HEK293 (cell line): ENCODE results near the gene VAV2.

Experiments
- CTCF ChIA-PET: fragments of 350-600 bp; formaldehyde crosslinking; extraction: SDS; loops from one replicate; lab custom pipeline; 2021; ENCODE audit warnings: antibody characterized with exemption; lab: Yijun Ruan, JAX
- POLR2A ChIA-PET: fragments of 300-600 bp; formaldehyde crosslinking; extraction: SDS; loops from one replicate; lab custom pipeline; 2020; ENCODE audit warnings: antibody characterized with exemption, inconsistent platforms; lab: Yijun Ruan, JAX
- H3K27ac ChIP-seq: fragments of 200-500 bp; sonication (Bioruptor generic); 2 replicates; pipeline ENCODE4 v1.5.1; 2014; ENCODE audit warnings: low read depth, low read length, control low read depth, inconsistent platforms; ENCODE audit errors: extremely low read depth
- H3K36me3 ChIP-seq, 2 experiments: fragments of 200-500 bp in 1 of 2; sonication (Bioruptor generic) in 1 of 2; 1 replicate in 1 of 2; 2 replicates in 1 of 2; pipeline ENCODE4 v1.5.1; 2014 to 2017; ENCODE audit warnings: inconsistent platforms in 2 of 2, low read length in 2 of 2; ENCODE audit not compliant: control insufficient read depth in 2 of 2, insufficient read depth in 1 of 2
- H3K4me1 ChIP-seq: fragments of 200-500 bp; sonication (Bioruptor generic); 2 replicates; pipeline ENCODE4 v1.5.1; 2014; ENCODE audit warnings: mild to moderate bottlenecking, low read length, inconsistent platforms; ENCODE audit not compliant: control insufficient read depth, insufficient read depth
- H3K4me3 ChIP-seq: 2 replicates; pipeline ENCODE4 v1.5.1; 2011; ENCODE audit warnings: low read depth, mild to moderate bottlenecking, control low read depth, low read length, moderate library complexity
- H3K9me3 ChIP-seq: fragments of 200-500 bp; sonication (Bioruptor generic); 2 replicates; pipeline ENCODE4 v1.5.1; 2014; ENCODE audit warnings: low read depth, low read length, inconsistent platforms; ENCODE audit not compliant: control insufficient read depth, insufficient read depth
- AEBP2 ChIP-seq: fragments of 450-650 bp; formaldehyde crosslinking; IDR thresholded peaks from 2 replicates; pipeline ENCODE4 v1.5.1; 2016; ENCODE audit warnings: missing biosample characterization, missing genetic modification characterization, borderline replicate concordance
- OVOL3 ChIP-seq: fragments of 450-650 bp; formaldehyde crosslinking; IDR thresholded peaks from 2 replicates; pipeline ENCODE4 v1.5.1; 2016; ENCODE audit warnings: missing biosample characterization, missing genetic modification characterization
- PRDM10 ChIP-seq: fragments of 450-650 bp; formaldehyde crosslinking; IDR thresholded peaks from 2 replicates; pipeline ENCODE4 v1.5.1; 2016; ENCODE audit warnings: missing biosample characterization, missing genetic modification characterization
- PRDM6 ChIP-seq: fragments of 450-650 bp; formaldehyde crosslinking; IDR thresholded peaks from 2 replicates; pipeline ENCODE4 v1.5.1; 2017; ENCODE audit warnings: missing biosample characterization, missing genetic modification characterization
- SCRT2 ChIP-seq: fragments of 450-650 bp; formaldehyde crosslinking; IDR thresholded peaks from 2 replicates; pipeline ENCODE4 v1.5.1; 2016; ENCODE audit warnings: missing biosample characterization, missing genetic modification characterization
- TCF7L2 ChIP-seq: IDR thresholded peaks from 2 replicates; pipeline ENCODE4 v1.6.1; 2011; ENCODE audit warnings: low read depth, mild to moderate bottlenecking, inconsistent platforms, low read length, moderate library complexity, borderline replicate concordance
- YY1 ChIP-seq: fragments of 450-650 bp; formaldehyde crosslinking; IDR thresholded peaks from 2 replicates; pipeline ENCODE4 v1.5.1; 2018; ENCODE audit warnings: missing biosample characterization, missing genetic modification characterization
- ZBTB1 ChIP-seq: fragments of 450-650 bp; formaldehyde crosslinking; IDR thresholded peaks from 2 replicates; pipeline ENCODE4 v1.5.1; 2016; ENCODE audit warnings: missing biosample characterization, missing genetic modification characterization
- ZBTB11 ChIP-seq: fragments of 450-650 bp; formaldehyde crosslinking; conservative IDR thresholded peaks from 2 replicates; pipeline ENCODE4 v1.5.1; 2016; ENCODE audit warnings: low read depth, missing biosample characterization, missing genetic modification characterization
- ZNF169 ChIP-seq: fragments of 450-650 bp; formaldehyde crosslinking; IDR thresholded peaks from 2 replicates; pipeline ENCODE4 v1.5.1; 2016; ENCODE audit warnings: missing biosample characterization, missing genetic modification characterization
- ZNF184 ChIP-seq: fragments of 450-650 bp; IDR thresholded peaks from 2 replicates; pipeline ENCODE4 v1.5.1; 2018; ENCODE audit warnings: missing biosample characterization, mild to moderate bottlenecking, missing genetic modification characterization
- ZNF211 ChIP-seq: fragments of 450-650 bp; formaldehyde crosslinking; IDR thresholded peaks from 2 replicates; pipeline ENCODE4 v1.5.1; 2016; ENCODE audit warnings: low read depth, missing biosample characterization, missing genetic modification characterization
- ZNF214 ChIP-seq: fragments of 450-650 bp; formaldehyde crosslinking; IDR thresholded peaks from 2 replicates; pipeline ENCODE4 v1.5.1; 2017; ENCODE audit warnings: missing biosample characterization, mild to moderate bottlenecking, missing genetic modification characterization, borderline replicate concordance
- ZNF394 ChIP-seq: fragments of 450-650 bp; formaldehyde crosslinking; IDR thresholded peaks from 2 replicates; pipeline ENCODE4 v1.5.1; 2016; ENCODE audit warnings: missing biosample characterization, missing genetic modification characterization, mild to moderate bottlenecking, moderate library complexity, borderline replicate concordance
- ZNF416 ChIP-seq: fragments of 450-650 bp; formaldehyde crosslinking; IDR thresholded peaks from 2 replicates; pipeline ENCODE4 v1.5.1; 2016; ENCODE audit warnings: missing biosample characterization, missing genetic modification characterization
- ZNF837 ChIP-seq: fragments of 450-650 bp; formaldehyde crosslinking; IDR thresholded peaks from 2 replicates; pipeline ENCODE4 v1.5.1; 2016; ENCODE audit warnings: missing biosample characterization, missing genetic modification characterization
- ZSCAN5A ChIP-seq: fragments of 450-650 bp; formaldehyde crosslinking; IDR thresholded peaks from 2 replicates; pipeline ENCODE4 v1.5.1; 2016; ENCODE audit warnings: missing biosample characterization, missing genetic modification characterization

The VAV2 gene

GRCh38 chr9:133761641-133762248 lies 230.4 kb downstream of the VAV2 start:
- ChIA-PET POLR2A (no interaction called here), CTCF (interaction anchor here (0.7 kb wide), 1 partner anchor 185 kb away, joined by 3 read pairs; no protein-coding TSS in a partner anchor)
- H3K4me3 ChIP-seq: no peak overlapping the region
- H3K9me3 ChIP-seq: no peaks in the 10 kb centered on the region
- H3K27ac ChIP-seq: no peak overlapping the region
- no peak for TF ChIP-seq ZBTB11 (tag by site-specific recombination)
- no peak for TF ChIP-seq ZSCAN5A (tag by site-specific recombination)
- TF ChIP-seq ZNF169 (tag by site-specific recombination): no peak
- no peak for TF ChIP-seq ZNF416 (tag by site-specific recombination)
- no peak for TF ChIP-seq OVOL3 (tag by site-specific recombination)
- no peak for TF ChIP-seq ZBTB1 (tag by site-specific recombination)
- TF ChIP-seq ZNF837 (tag by site-specific recombination): no peak
- no peak for TF ChIP-seq ZNF184 (tag by site-specific recombination)
- TF ChIP-seq ZNF211 (tag by site-specific recombination): no peak
- TF ChIP-seq YY1 (tag by site-specific recombination): no peak
- no peak for TF ChIP-seq PRDM6 (tag by site-specific recombination)
- no peak for TF ChIP-seq ZNF214
- no peak for TF ChIP-seq AEBP2 (tag by site-specific recombination)
- no peak for TF ChIP-seq SCRT2 (tag by site-specific recombination)
- TF ChIP-seq ZNF394 (tag by site-specific recombination): no peak
- no peaks in the 10 kb centered on the region for H3K4me1 ChIP-seq
- peaks cover 0 to 11% of the 10 kb centered on the region in 2 experiments; a peak in 1 of 3 replicates for H3K36me3 ChIP-seq

GRCh38 chr9:133760713-133761290 lies 231.3 kb downstream of the VAV2 start:
- ChIA-PET POLR2A (no interaction called here), CTCF (no interaction called here)
- TF ChIP-seq YY1 (tag by site-specific recombination): no peak
- no peak for TF ChIP-seq ZNF184 (tag by site-specific recombination)
- no peak for TF ChIP-seq PRDM10 (tag by site-specific recombination)
- TF ChIP-seq TCF7L2: no peak
- Histone ChIP-seq H3K27ac (no peak overlapping the region), H3K4me1 (no peaks in the 10 kb centered on the region), H3K9me3 (no peaks in the 10 kb centered on the region), H3K36me3 (peaks cover 0 to 8% of the 10 kb centered on the region in 2 experiments; a peak in 1 of 3 replicates), H3K4me3 (no peak overlapping the region)
